MCF 10A (cell line): ENCODE results near the gene LORICRIN. TPM values are rescaled to one million over a fixed set of nuclear protein-coding genes. Genes with fewer than 3 reads are reported as not detected.

Source experiments
- BruUV-seq: library from RNA; stranded (reverse); fragments of 400-500 nt; replicated peaks from 2 replicates; lab custom pipeline; 2021; lab: Mats Ljungman, UMichigan
- CTCF ChIA-PET: fragments of 300-600 bp; sonication (Branson Sonifier 250); formaldehyde crosslinking; extraction: SDS; loops from one replicate; lab custom pipeline; 2021; ENCODE audit warnings: antibody characterized with exemption, inconsistent platforms; lab: Yijun Ruan, JAX
- POLR2A ChIA-PET: fragments of 300-600, 350-650 bp; sonication (Branson Sonifier 250); formaldehyde crosslinking; extraction: SDS; loops from one replicate; lab custom pipeline; 2020; ENCODE audit warnings: antibody characterized with exemption, inconsistent platforms; lab: Yijun Ruan, JAX
- DNase-seq: peaks from one replicate; pipeline ENCODE4 v3.0.0-alpha.2; 2018; ENCODE audit not compliant: unreplicated experiment
- H3K27ac Mint-ChIP-seq: one replicate; pipeline ENCODE4 v1.8.0; 2022; ENCODE audit warnings: mild to moderate bottlenecking, low read depth, mixed read lengths; ENCODE audit not compliant: unreplicated experiment
- H3K27me3 Mint-ChIP-seq: one replicate; pipeline ENCODE4 v1.8.0; 2022; ENCODE audit warnings: mixed read lengths; ENCODE audit not compliant: insufficient read depth, unreplicated experiment
- H3K36me3 Mint-ChIP-seq: one replicate; pipeline ENCODE4 v1.8.0; 2022; ENCODE audit warnings: mild to moderate bottlenecking, moderate library complexity, mixed read lengths; ENCODE audit not compliant: insufficient read depth, unreplicated experiment
- H3K4me1 Mint-ChIP-seq: one replicate; pipeline ENCODE4 v1.8.0; 2022; ENCODE audit warnings: mixed read lengths; ENCODE audit not compliant: insufficient read depth, unreplicated experiment
- H3K4me3 Mint-ChIP-seq: one replicate; pipeline ENCODE4 v1.8.0; 2022; ENCODE audit warnings: mild to moderate bottlenecking, moderate library complexity, mixed read lengths; ENCODE audit not compliant: unreplicated experiment
- H3K9me3 Mint-ChIP-seq: one replicate; pipeline ENCODE4 v1.8.0; 2022; ENCODE audit warnings: mixed read lengths; ENCODE audit not compliant: unreplicated experiment
- CTCF ChIP-seq: fragments of 200-600 bp; IDR thresholded peaks from one replicate; pipeline ENCODE4 v1.8.0; 2022; ENCODE audit warnings: antibody characterized with exemption, mild to moderate bottlenecking; ENCODE audit not compliant: unreplicated experiment
- intact Hi-C: fragments of 100-400 bp; cut with micrococcal nuclease; formaldehyde crosslinking; loops from 2 replicates; pipeline ENCODE4 v1.14.1; 2022
- total RNA-seq: library from RNA; stranded (reverse); gene quantifications from 2 replicates; pipeline ENCODE4 v1.2.3, GENCODE V29; 2022

Gene LORICRIN
- total RNA-seq, 1 experiment from 2014 or later = not detected

- CTCF ChIA-PET = interaction anchor here (1.4 to 15.4 kb wide), 3 partner anchors 24 to 346 kb away, joined by 3 to 185 read pairs (median 6); no protein-coding TSS in a partner anchor
- TF ChIP-seq CTCF = no peak
- no peaks in the 10 kb centered on the region for H3K36me3 Mint-ChIP-seq
- no peak for DNase-seq
- intact Hi-C loops = no loop called here
- H3K4me3 Mint-ChIP-seq = no peak within 1 kb of the TSS
- no peaks in the 10 kb centered on the region for H3K4me1 Mint-ChIP-seq
- POLR2A ChIA-PET = interaction anchor here (0.7 kb wide), 1 partner anchor 456 kb away, joined by 4 read pairs; no protein-coding TSS in a partner anchor
- no peak within 1 kb of the TSS for H3K27ac Mint-ChIP-seq
- peaks cover 23% of the 10 kb centered on the region for H3K27me3 Mint-ChIP-seq
- no TSS peak for BruUV-seq
- H3K9me3 Mint-ChIP-seq = no peaks in the 10 kb centered on the region
Observed at GRCh38 chr1:153217212-153217611, 42.3 kb upstream of the LORICRIN start, which contains the start of gene PRR9. Gene PRR9 (plus strand): TSS chr1:153217584. CDS start chr1:153218145, 561 bp downstream.

DNA sequence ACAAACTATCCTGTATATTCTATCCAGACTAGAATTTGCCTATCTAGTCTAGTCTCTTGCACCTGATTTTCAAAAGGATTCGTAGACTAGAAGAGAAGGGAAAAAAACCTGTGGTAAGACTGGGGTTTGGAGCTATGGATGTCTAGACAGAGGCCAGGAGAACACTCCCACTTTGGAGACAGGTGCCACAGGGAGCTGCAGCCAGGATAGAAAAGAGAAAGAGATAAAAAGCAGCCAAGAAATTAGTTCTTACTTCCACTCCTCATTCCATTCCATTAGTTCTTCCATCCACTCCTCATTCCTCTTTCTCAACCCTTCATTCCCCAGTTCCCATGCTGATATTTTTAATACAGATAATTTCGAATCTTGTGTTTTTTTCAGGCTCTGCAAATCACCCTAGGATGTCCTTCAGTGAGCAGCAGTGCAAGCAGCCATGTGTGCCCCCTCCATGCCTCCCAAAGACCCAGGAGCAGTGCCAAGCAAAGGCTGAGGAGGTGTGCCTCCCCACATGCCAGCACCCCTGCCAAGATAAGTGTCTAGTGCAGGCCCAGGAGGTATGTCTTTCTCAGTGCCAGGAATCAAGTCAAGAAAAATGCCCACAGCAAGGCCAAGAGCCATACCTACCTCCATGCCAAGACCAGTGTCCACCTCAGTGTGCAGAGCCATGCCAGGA lies 41.6 kb upstream of the LORICRIN start:
- POLR2A ChIA-PET = interaction anchor here (0.7 kb wide), 2 partner anchors 110 to 457 kb away, joined by 4 read pairs; no protein-coding TSS in a partner anchor
- peaks cover 23% of the 10 kb centered on the region for H3K27me3 Mint-ChIP-seq
- no peak for DNase-seq
- H3K27ac Mint-ChIP-seq = no peak overlapping the region
- H3K36me3 Mint-ChIP-seq = no peaks in the 10 kb centered on the region
- CTCF ChIA-PET = interaction anchor here (0.6 to 15.4 kb wide), 6 partner anchors 24 to 684 kb away, joined by 3 to 185 read pairs (median 3); partner anchors contain the start of gene SMCP
- H3K4me3 Mint-ChIP-seq = no peak overlapping the region
- H3K9me3 Mint-ChIP-seq = no peaks in the 10 kb centered on the region
- H3K4me1 Mint-ChIP-seq = no peaks in the 10 kb centered on the region
- no peak for TF ChIP-seq CTCF
- BruUV-seq = no TSS peak
- intact Hi-C loops = no loop called here

- Mint-ChIP-seq H3K9me3 (no peaks in the 10 kb centered on the region), H3K27me3 (peaks cover 23% of the 10 kb centered on the region), H3K4me3 (no peak overlapping the region), H3K27ac (no peak overlapping the region), H3K36me3 (no peaks in the 10 kb centered on the region), H3K4me1 (peaks cover 7% of the 10 kb centered on the region)
- ChIA-PET CTCF (interaction anchor here (0.9 to 15.4 kb wide), 19 partner anchors 8 to 570 kb away, joined by 3 to 185 read pairs (median 6); partner anchors contain the start of gene LELP1), POLR2A (interaction anchor here (0.6 to 1.4 kb wide), 3 partner anchors 28 to 1040 kb away, joined by 3 read pairs; no protein-coding TSS in a partner anchor)
- no peak for TF ChIP-seq CTCF
- BruUV-seq = no TSS peak
- intact Hi-C loops = loop anchor here (5.0 kb wide), 1 partner anchor 293 kb away; no protein-coding TSS in a partner anchor
- no peak for DNase-seq
Observed at GRCh38 chr1:153220606-153221303, 38.7 kb upstream of the LORICRIN start.
